Measurements from ENCODE around the gene CIB4.

DNA sequence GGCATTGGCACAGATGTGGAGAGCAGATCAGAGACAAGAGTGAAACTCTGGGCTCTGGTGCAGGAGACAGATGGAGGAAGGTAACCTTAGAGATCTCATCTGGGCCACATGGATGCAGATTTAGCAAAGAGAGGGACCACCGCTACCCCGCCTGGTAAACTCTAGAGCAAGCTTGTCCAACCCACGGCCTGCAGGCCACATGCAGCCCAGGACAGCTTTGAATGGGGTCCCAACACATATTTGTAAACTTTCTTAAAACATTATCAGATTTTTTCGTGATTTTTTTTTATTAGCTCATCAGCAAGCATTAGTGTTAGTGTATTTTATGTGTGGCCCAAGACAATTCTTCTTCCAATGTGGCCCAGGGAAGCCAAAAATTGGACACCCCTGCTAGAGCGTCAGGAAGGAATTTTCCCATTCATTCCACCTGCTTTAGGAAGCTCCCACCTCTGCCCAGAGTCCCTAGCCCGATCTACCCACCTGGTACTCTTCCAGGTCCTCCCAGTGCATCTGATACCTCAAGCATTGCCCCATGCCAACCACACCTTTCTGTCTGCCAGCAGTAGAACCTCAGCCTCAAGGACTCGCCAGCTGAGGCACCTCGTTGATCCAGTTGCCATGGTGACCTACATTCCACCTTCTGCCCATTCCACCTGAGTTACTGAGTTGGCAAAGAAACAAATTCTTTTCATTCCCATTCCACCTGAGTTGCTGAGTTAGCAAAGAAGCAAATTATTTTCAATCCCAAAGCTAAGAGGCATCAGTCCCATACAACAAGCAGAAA lies at the start of gene CIB4:
- TF ChIP-seq, protein P1, sequence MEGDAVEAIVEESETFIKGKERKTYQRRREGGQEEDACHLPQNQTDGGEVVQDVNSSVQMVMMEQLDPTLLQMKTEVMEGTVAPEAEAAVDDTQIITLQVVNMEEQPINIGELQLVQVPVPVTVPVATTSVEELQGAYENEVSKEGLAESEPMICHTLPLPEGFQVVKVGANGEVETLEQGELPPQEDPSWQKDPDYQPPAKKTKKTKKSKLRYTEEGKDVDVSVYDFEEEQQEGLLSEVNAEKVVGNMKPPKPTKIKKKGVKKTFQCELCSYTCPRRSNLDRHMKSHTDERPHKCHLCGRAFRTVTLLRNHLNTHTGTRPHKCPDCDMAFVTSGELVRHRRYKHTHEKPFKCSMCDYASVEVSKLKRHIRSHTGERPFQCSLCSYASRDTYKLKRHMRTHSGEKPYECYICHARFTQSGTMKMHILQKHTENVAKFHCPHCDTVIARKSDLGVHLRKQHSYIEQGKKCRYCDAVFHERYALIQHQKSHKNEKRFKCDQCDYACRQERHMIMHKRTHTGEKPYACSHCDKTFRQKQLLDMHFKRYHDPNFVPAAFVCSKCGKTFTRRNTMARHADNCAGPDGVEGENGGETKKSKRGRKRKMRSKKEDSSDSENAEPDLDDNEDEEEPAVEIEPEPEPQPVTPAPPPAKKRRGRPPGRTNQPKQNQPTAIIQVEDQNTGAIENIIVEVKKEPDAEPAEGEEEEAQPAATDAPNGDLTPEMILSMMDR (IDR thresholded peaks at IDR 0.05; ENCODE audit: poor library complexity) = no peak
- TF ChIP-seq EZH2 (IDR thresholded peaks at IDR 0.05; ENCODE audit: borderline replicate concordance) (no peak), EZH2phosphoT487 (IDR thresholded peaks at IDR 0.05; ENCODE audit: low read depth, severe bottlenecking, unreplicated experiment) (no peak)

Data from hepatocyte (in vitro differentiated cells).